Endothelial cell of umbilical vein (primary cell): Measurements from ENCODE around the gene DISP3. TPM values are rescaled to one million over a fixed set of nuclear protein-coding genes. Genes with fewer than 3 reads are reported as not detected.

ENCODE experiments used
- BruUV-seq: library from RNA; stranded (reverse); fragments of 400-500 nt; replicated peaks from 2 replicates; lab custom pipeline; 2021; lab: Mats Ljungman, UMichigan
- CTCF ChIA-PET: fragments of 300-600, 350-600 bp; sonication (Branson Sonifier 250); formaldehyde crosslinking; loops from one replicate; lab custom pipeline; 2021; ENCODE audit warnings: antibody characterized with exemption, inconsistent platforms; lab: Charles Lee
- POLR2A ChIA-PET: fragments of 300-600, 350-600 bp; sonication (Branson Sonifier 250); formaldehyde crosslinking; loops from one replicate; lab custom pipeline; 2021; ENCODE audit warnings: antibody characterized with exemption, inconsistent platforms; lab: Charles Lee
- DNase-seq: peaks from one replicate; pipeline ENCODE4 v3.0.0-alpha.2; 2011; ENCODE audit warnings: low read depth, low spot score
- FAIRE-seq: peaks from 2 replicates; lab custom pipeline; 2011; peaks lifted over from hg19 to GRCh38; lab: Jason Lieb, UNC
- H2AFZ ChIP-seq: 2 replicates; pipeline ENCODE4 v1.6.0; 2012; ENCODE audit warnings: low read depth, low read length, control low read depth, inconsistent platforms
- H3K27ac ChIP-seq: 2 replicates; pipeline ENCODE4 v1.5.1; 2011; ENCODE audit warnings: low read depth, mild to moderate bottlenecking, control low read depth, low read length, moderate library complexity; ENCODE audit not compliant: insufficient read depth
- H3K27me3 ChIP-seq, 2 experiments: 2 replicates each; pipeline versions ENCODE4 v1.6.0 to v1.6.1; 2011; ENCODE audit warnings: low read length in 2 of 2, mixed read lengths in 1 of 2; ENCODE audit not compliant: control insufficient read depth in 2 of 2, insufficient read depth in 2 of 2
- H3K36me3 ChIP-seq, 2 experiments: 2 replicates in 1 of 2; 3 replicates in 1 of 2; pipeline ENCODE4 v1.5.1; 2011; ENCODE audit warnings: low read length in 2 of 2, mild to moderate bottlenecking in 1 of 2, moderate library complexity in 1 of 2; ENCODE audit not compliant: control insufficient read depth in 2 of 2, insufficient read depth in 2 of 2; ENCODE audit errors: extremely low read depth in 1 of 2
- H3K4me1 ChIP-seq: 3 replicates; pipeline ENCODE4 v1.5.1; 2011; ENCODE audit warnings: mild to moderate bottlenecking, low read length; ENCODE audit not compliant: control insufficient read depth, insufficient read depth; ENCODE audit errors: extremely low read depth
- H3K4me2 ChIP-seq: 2 replicates; pipeline ENCODE4 v1.6.1; 2011; ENCODE audit warnings: low read length, control low read depth, mixed read lengths; ENCODE audit not compliant: insufficient read depth
- H3K4me3 ChIP-seq, 3 experiments: fragments of 200-600 bp in 1 of 3; sonication (generic), shearing (Covaris generic) in 1 of 3; replicated peaks in 1 of 3; 2 replicates each; pipeline ENCODE4 v1.5.1; 2011 to 2016; ENCODE audit warnings: control low read depth in 3 of 3, low read length in 3 of 3, mild to moderate bottlenecking in 2 of 3, inconsistent platforms in 1 of 3, low read depth in 1 of 3, moderate library complexity in 1 of 3; ENCODE audit not compliant: insufficient read depth in 1 of 3
- H3K79me2 ChIP-seq: 2 replicates; pipeline ENCODE4 v1.6.0; 2012; ENCODE audit warnings: low read length, inconsistent platforms; ENCODE audit not compliant: control insufficient read depth, insufficient read depth
- H3K9ac ChIP-seq: replicated peaks from 2 replicates; pipeline ENCODE3; 2011; ENCODE audit warnings: low read length, control low read depth; ENCODE audit not compliant: insufficient read depth; ENCODE audit errors: extremely low read depth
- H3K9me1 ChIP-seq: replicated peaks from 3 replicates; pipeline ENCODE4 v1.6.0; 2011; ENCODE audit warnings: mild to moderate bottlenecking, low read length; ENCODE audit not compliant: control insufficient read depth, insufficient read depth; ENCODE audit errors: extremely low read depth
- H3K9me3 ChIP-seq: replicated peaks from 2 replicates; pipeline ENCODE4 v1.5.1; 2012; ENCODE audit warnings: low read length, inconsistent platforms; ENCODE audit not compliant: control insufficient read depth, insufficient read depth
- H4K20me1 ChIP-seq: replicated peaks from 2 replicates; pipeline ENCODE3; 2011; ENCODE audit warnings: mild to moderate bottlenecking, low read length; ENCODE audit not compliant: control insufficient read depth, insufficient read depth; ENCODE audit errors: extremely low read depth
- EZH2 ChIP-seq: IDR thresholded peaks from 2 replicates; pipeline ENCODE4 v1.6.1; 2012; ENCODE audit warnings: borderline replicate concordance, low read depth, mild to moderate bottlenecking, moderate library complexity, low read length, inconsistent platforms; ENCODE audit not compliant: severe bottlenecking
- FOS ChIP-seq: IDR thresholded peaks from 2 replicates; pipeline ENCODE4 v1.6.1; 2011; ENCODE audit warnings: mild to moderate bottlenecking, low read length, moderate library complexity, borderline replicate concordance; ENCODE audit not compliant: insufficient read depth
- GATA2 ChIP-seq: IDR thresholded peaks from 2 replicates; pipeline ENCODE4 v1.7.0; 2011; ENCODE audit warnings: low read depth, mild to moderate bottlenecking, moderate library complexity, mixed read lengths, low read length; ENCODE audit not compliant: insufficient read length, insufficient read depth
- JUN ChIP-seq: IDR thresholded peaks from 2 replicates; pipeline ENCODE4 v1.6.1; 2011; ENCODE audit warnings: borderline replicate concordance, low read depth; ENCODE audit not compliant: insufficient read length, insufficient read depth
- MAX ChIP-seq: IDR thresholded peaks from 2 replicates; pipeline ENCODE4 v1.6.1; 2011; ENCODE audit not compliant: insufficient read depth, insufficient read length
- MYC ChIP-seq: IDR thresholded peaks from one replicate; pipeline ENCODE4 v1.6.1; 2011; ENCODE audit warnings: mild to moderate bottlenecking, low read depth, low read length
- POLR2A ChIP-seq: IDR thresholded peaks from 2 replicates; pipeline ENCODE4 v1.6.1; 2012; ENCODE audit warnings: low read depth, mild to moderate bottlenecking, control low read depth, low read length
- POLR2AphosphoS5 ChIP-seq: IDR thresholded peaks from 2 replicates; pipeline ENCODE4 v1.6.1; 2012; ENCODE audit warnings: low read depth, mild to moderate bottlenecking, control low read depth, low read length, moderate library complexity; ENCODE audit not compliant: insufficient read depth
- dilution Hi-C: fragments of 300-500 bp; cut with MboI; formaldehyde crosslinking; loops from one replicate; pipeline ENCODE4 v1.15.0; 2019; ENCODE audit warnings: low sequenced_read_pairs; ENCODE audit not compliant: extremely low pct_ligation_motif_present
- intact Hi-C: fragments of 100-400 bp; cut with micrococcal nuclease; formaldehyde crosslinking; loops from one replicate; pipeline ENCODE4 v1.10.0; 2022
- polyA plus RNA-seq, 4 experiments: library from polyadenylated mRNA; depleted of rRNA in 3 of 4; stranded (reverse) in 3 of 4; unstranded in 1 of 4; fragments of >200 nt; gene quantifications; 2 replicates each; pipeline versions ENCODE4 v1.2.1 to v1.2.3, GENCODE V29; 2011 to 2012; ENCODE audit warnings: missing spikeins in 1 of 4
- total RNA-seq: library from RNA; stranded (reverse); gene quantifications from 2 replicates; pipeline ENCODE4 v1.2.3, GENCODE V29; 2021
- TF ChIP-seq, protein P1 (sequence below), 2 donors: IDR thresholded peaks; 1 replicate in 1 of 2; 2 replicates in 1 of 2; pipeline ENCODE4 v1.5.1; 2011; ENCODE audit warnings: low read length in 2 of 2, mild to moderate bottlenecking in 2 of 2, moderate library complexity in 2 of 2, control low read depth in 1 of 2, inconsistent platforms in 1 of 2, low read depth in 1 of 2; ENCODE audit not compliant: insufficient read depth in 1 of 2; ENCODE audit errors: extremely low read depth in 1 of 2

DISP3 gene
- total and polyA plus RNA-seq, 2 donors (not counting 3 experiments of a cell fraction or from before 2014, with no cell fraction given), result 0.26 to 0.49 TPM

DNA sequence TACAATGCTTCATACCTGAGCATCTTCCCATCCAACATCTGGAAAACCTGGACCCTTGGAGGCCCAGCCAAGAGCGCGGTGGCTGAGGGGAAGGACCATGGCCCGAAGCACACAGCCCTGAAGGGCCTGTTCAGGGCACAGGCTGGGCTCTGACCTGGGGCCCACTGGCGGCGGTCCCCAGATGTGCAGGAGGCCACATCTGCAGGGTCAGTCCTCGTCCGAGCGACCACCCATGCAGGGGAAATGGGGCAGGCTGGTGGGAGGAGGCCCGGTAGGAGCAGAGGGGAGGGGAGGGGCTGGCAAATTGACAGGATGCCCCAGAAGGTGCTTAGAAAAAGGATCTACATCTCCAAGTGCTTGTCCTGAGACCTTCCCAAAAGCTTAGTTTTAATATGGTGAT is 59.9 kb downstream of the DISP3 start:
- H3K36me3 ChIP-seq, result no peaks in the 10 kb centered on the region
- H3K4me2 ChIP-seq, result no peak overlapping the region
- FAIRE-seq (no peak), DNase-seq (no peak)
- no peak overlapping the region for H3K27ac ChIP-seq
- no peaks in the 10 kb centered on the region for H3K27me3 ChIP-seq
- no peak overlapping the region for H2AFZ ChIP-seq
- ChIA-PET POLR2A (no interaction called here), CTCF (no interaction called here)
- intact Hi-C loops (no loop called here), dilution Hi-C loops (no loop called here)
- no peaks in the 10 kb centered on the region for H3K9me3 ChIP-seq
- no peaks in the 10 kb centered on the region for H3K4me1 ChIP-seq
- BruUV-seq, result no TSS peak
- no peak overlapping the region for H3K9ac ChIP-seq
- H3K9me1 ChIP-seq, result no peaks in the 10 kb centered on the region
- no peak overlapping the region for H3K4me3 ChIP-seq
- no peaks in the 10 kb centered on the region for H4K20me1 ChIP-seq
- H3K79me2 ChIP-seq, result no peaks in the 10 kb centered on the region
- TF ChIP-seq POLR2A, result no peak
- TF ChIP-seq, protein P1, sequence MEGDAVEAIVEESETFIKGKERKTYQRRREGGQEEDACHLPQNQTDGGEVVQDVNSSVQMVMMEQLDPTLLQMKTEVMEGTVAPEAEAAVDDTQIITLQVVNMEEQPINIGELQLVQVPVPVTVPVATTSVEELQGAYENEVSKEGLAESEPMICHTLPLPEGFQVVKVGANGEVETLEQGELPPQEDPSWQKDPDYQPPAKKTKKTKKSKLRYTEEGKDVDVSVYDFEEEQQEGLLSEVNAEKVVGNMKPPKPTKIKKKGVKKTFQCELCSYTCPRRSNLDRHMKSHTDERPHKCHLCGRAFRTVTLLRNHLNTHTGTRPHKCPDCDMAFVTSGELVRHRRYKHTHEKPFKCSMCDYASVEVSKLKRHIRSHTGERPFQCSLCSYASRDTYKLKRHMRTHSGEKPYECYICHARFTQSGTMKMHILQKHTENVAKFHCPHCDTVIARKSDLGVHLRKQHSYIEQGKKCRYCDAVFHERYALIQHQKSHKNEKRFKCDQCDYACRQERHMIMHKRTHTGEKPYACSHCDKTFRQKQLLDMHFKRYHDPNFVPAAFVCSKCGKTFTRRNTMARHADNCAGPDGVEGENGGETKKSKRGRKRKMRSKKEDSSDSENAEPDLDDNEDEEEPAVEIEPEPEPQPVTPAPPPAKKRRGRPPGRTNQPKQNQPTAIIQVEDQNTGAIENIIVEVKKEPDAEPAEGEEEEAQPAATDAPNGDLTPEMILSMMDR (IDR thresholded peaks at IDR 0.05; ENCODE audit: extremely low read depth in 1 of 2, insufficient read depth in 1 of 2, low read depth in 1 of 2, low read length in 2 of 2), result no peak
- TF ChIP-seq POLR2AphosphoS5, result no peak
- no peak for TF ChIP-seq JUN
- no peak for TF ChIP-seq GATA2
- TF ChIP-seq MAX, result no peak
- TF ChIP-seq FOS, result no peak
- no peak for TF ChIP-seq MYC
- TF ChIP-seq EZH2, result no peak
